ENCODE data around the gene NAA25.

Gene NAA25

DNA sequence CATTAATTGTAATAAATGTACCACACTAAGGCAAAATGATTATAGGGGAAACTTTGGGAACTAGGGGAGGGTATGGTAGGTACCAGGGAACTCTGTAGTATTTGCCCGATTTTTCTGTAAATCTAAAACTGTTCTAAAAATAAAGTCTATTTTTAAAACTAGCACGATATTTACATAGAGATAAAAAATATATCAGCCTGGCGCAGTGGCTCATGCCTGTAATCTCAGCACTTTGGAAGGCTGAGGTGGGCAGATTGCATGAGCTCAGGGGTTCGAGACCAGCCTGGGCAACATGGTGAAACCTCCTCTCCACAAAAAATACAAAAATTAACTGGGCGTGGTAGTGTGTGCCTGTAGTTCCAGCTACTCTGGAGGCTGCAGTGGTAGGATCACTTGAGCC is 128.0 kb downstream of the NAA25 start:
- DNase-seq (ENCODE audit: low read depth in 2 of 3, low spot score in 1 of 3): no peak

GRCh38 chr12:111978545-111978944 is 130.0 kb downstream of the NAA25 start:
- DNase-seq (ENCODE audit: low read depth in 2 of 3, low spot score in 1 of 3): no peak

DNA sequence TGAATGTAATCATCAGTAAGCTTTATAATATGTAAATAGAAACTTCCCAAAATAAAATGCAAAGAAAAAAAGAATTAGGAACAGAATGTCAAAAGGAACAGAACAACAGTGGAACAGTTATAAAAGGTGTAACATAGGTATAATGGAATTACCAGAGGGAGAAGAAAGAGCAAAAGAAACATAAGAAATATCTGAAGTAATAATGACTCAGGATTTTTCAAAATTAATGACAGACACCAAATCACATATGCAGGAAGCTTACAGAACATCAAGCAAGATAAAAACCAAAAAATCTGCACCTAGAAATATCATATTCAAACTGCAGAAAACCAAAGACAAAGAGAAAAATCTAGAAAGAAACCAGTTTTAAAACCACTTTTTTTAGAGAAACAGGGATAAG is 131.7 kb downstream of the NAA25 start:
- DNase-seq (ENCODE audit: low read depth in 2 of 3, low spot score in 1 of 3): no peak
